K562 (cell line): Measurements from ENCODE around the gene KIF19. TPM values are rescaled to one million over a fixed set of nuclear protein-coding genes. Genes with fewer than 3 reads are reported as not detected.

Experiments
- polyA plus RNA-seq, 8 experiments: library from polyadenylated mRNA; depleted of rRNA in 4 of 8; stranded (reverse) in 5 of 8; unstranded in 3 of 8; fragments of >200 nt; fragmentation: Nextera tagmentation in 2 of 8; fragmentation: Illumina TruSeq in 1 of 8; extraction: Ambion mirVana in 2 of 8; extraction: Trizol in 1 of 8; gene quantifications; 2 replicates each; pipeline versions ENCODE4 v1.2.1 to v1.2.3, GENCODE V29; 2011 to 2014; ENCODE audit warnings: inconsistent platforms in 1 of 8, missing spikeins in 1 of 8
- total RNA-seq, 7 experiments: library from RNA; depleted of rRNA in 6 of 7; stranded (reverse); fragments of >200 nt in 6 of 7; fragmentation: Illumina TruSeq in 2 of 7; extraction: Trizol in 2 of 7; gene quantifications; 2 replicates each; pipeline versions ENCODE4 v1.2.1 to v1.2.3, GENCODE V29; 2011 to 2021; ENCODE audit warnings: low replicate concordance in 1 of 7
- TF ChIP-seq, protein P1 (sequence below), 2 experiments: fragments of 450-650 bp; IDR thresholded peaks; 2 replicates each; pipeline ENCODE4 v1.6.1; 2016; ENCODE audit warnings: mild to moderate bottlenecking in 2 of 2, borderline replicate concordance in 1 of 2, low read depth in 1 of 2, moderate library complexity in 1 of 2

KIF19 gene
- total and polyA plus RNA-seq, 9 of the 15 experiments (the other 6 are each of a cell fraction or from before 2014, with no cell fraction given) = 0.10 TPM; not detected in 8

- TF ChIP-seq, protein P1, sequence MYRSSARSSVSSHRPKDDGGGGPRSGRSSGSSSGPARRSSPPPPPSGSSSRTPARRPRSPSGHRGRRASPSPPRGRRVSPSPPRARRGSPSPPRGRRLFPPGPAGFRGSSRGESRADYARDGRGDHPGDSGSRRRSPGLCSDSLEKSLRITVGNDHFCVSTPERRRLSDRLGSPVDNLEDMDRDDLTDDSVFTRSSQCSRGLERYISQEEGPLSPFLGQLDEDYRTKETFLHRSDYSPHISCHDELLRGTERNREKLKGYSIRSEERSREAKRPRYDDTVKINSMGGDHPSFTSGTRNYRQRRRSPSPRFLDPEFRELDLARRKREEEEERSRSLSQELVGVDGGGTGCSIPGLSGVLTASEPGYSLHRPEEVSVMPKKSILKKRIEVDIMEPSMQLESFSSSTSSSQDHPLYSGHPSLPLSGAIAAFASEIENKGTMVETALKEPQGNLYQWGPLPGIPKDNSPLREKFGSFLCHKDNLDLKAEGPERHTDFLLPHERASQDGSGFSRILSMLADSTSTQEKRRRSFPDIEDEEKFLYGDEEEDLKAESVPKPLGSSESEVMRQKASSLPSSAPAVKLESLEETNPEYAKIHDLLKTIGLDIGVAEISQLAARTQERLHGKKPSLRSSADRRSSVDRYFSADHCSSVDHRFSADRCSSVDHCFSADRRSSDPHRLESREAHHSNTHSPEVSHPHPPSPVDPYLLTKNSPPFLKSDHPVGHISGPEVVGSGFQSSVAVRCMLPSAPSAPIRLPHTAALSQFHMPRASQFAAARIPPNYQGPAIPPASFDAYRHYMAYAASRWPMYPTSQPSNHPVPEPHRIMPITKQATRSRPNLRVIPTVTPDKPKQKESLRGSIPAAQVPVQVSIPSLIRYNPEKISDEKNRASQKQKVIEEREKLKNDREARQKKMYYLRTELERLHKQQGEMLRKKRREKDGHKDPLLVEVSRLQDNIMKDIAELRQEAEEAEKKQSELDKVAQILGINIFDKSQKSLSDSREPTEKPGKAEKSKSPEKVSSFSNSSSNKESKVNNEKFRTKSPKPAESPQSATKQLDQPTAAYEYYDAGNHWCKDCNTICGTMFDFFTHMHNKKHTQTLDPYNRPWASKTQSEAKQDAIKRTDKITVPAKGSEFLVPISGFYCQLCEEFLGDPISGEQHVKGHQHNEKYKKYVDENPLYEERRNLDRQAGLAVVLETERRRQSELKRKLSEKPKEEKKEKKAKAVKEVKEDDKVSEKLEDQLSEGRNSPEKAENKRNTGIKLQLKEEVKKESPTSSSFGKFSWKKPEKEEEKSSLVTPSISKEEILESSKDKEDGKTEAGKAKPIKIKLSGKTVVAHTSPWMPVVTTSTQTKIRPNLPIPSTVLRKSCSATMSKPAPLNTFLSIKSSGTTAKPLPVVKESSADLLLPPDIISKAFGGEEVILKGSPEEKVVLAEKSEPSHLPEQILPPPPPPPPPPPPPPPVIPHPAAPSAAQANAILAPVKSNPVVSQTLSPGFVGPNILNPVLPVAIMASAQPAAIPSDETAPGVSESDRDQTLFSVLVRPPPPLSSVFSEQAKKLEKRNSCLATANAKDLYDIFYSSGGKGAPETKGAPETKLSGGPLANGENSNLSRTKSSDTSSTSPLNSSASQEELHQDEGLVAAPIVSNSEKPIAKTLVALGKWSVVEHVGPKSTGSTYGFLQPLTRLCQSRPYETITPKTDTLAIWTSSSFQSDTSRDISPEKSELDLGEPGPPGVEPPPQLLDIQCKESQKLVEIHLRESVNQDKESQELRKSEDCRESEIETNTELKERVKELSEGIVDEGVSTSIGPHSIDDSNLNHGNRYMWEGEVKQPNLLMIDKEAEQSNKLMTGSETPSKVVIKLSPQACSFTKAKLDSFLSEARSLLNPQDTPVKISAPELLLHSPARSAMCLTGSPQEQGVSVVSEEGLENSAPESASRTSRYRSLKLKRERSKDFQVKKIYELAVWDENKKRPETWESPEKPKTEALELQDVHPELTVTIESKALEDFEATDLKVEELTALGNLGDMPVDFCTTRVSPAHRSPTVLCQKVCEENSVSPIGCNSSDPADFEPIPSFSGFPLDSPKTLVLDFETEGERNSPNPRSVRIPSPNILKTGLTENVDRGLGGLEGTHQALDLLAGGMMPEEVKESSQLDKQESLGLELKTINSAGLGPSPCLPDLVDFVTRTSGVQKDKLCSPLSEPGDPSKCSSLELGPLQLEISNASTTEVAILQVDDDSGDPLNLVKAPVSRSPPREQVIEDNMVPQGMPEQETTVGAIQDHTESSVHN (IDR thresholded peaks at IDR 0.05; ENCODE audit: borderline replicate concordance in 1 of 2, low read depth in 1 of 2) = no peak
Measured at GRCh38 chr17:74403512-74404137, 77.6 kb downstream of the KIF19 start (continued).
